GM19324 (cell line): Measurements from ENCODE around the gene HUNK.
"Not testable (repeated sequence)": the region's sequence is repeated elsewhere in the genome, so short reads cannot be mapped to it uniquely, and the experiment has no call there.

ENCODE experiments used
- ATAC-seq: cut with Tn5 transposase; IDR thresholded peaks from one replicate; pipeline ENCODE4 v1.9.1; 2021; ENCODE audit warnings: mild to moderate bottlenecking, moderate library complexity; ENCODE audit not compliant: unreplicated experiment, low FRiP score

Gene HUNK

DNA sequence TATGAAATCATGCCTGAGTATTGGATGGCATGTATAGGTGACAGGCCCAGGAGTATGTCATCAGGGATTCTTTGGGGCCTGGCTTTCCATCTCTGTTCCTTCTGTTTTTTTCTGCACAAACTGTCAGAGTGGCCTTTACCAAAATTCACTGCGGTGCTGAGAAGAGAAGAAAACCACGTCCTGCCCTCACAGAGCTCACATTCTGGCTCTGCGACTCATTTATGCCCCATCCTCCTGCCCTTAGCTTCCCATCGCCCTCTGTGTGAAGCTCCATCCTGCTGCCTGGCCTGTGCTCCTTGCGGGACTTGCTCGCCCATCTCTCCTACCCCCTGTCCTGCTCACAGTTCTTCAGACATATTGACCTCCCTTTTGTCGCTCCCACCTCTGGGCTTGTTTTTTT is 73.4 kb downstream of the HUNK start:
- no peak for ATAC-seq

DNA sequence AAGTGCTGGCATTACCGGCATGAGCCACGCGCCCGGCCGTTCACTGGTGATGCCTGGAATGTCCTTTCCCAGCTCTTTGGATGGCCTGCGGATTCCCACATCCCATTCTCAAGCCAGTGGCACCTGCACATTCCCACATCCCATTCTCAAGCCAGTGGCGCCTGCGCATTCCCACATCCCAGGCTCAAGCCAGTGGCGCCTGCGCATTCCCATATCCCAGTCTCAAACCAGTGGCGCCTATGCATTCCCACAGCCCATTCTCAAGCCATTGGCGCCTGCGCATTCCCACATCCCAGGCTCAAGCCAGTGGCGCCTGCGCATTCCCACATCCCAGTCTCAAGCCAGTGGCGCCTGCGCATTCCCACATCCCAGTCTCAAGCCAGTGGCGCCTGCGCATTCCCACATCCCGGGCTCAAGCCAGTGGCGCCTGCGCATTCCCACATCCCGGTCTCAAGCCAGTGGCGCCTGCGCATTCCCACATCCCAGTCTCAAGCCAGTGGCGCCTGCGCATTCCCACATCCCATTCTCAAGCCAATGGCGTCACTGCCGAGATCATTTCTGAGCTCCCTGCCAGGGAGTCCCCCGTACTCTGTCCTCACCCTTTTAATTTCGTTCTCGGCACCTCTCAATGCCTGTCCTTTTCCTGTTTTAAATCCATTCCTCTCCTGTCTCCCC is 74.2 kb downstream of the HUNK start:
- not testable (repeated sequence) for ATAC-seq

DNA sequence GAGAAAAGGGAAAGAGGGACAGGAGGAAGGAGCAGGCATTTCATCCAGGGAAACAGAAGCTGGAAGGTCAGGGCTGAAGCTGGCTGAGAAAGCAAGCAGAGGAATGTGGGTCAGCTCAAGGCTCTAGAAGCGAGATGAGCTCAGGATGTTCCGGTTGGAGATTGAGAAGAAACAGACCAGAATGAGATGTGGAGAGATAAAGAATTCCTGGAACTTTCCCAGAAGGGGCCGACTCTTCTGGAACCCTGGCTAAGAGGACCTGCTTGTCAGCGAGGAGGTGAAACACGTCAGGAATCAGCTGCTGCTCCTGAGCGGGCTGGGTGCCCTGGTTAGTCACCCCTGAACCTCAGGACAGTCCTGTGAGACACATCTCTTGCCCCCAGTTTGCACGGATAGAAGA is 75.9 kb downstream of the HUNK start:
- no peak for ATAC-seq

DNA sequence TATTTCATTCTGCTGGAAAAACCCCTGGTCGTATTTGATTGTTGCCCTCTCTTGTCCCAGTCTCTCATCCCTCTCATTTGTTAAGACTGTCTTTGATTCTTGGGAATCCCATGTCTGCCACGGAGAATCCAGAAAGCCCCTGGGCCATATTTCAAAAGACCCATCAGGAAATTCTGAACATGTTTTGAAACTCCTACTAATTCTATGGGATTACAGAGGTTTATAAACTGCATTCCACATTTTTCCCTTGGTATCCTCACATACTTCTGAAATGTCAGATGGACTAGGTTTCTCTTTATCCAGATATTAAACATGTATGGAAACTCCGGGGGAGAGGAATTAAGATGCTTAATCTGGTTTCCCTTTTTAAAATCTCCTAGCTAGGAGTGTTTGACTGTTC is 80.0 kb downstream of the HUNK start:
- no peak for ATAC-seq

DNA sequence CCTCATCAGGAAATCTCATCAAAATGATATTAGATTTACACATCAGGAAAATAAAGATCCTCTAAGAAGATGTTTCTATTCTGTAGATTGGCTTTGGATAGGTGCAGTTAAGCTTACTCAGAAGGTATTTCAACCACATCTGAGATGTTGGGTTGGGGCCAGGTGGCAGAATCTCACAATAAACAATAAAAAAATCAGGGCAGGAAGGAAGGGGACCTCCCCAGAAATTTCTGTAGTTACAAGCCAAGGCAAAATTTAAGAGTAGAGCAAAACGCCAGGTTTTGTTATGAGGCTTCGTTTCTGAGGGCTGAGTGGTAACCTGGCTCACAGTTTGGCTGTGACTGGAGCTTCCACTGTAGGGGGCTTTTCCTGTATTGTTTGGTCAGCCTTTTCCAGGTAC is 84.8 kb downstream of the HUNK start:
- no peak for ATAC-seq

DNA sequence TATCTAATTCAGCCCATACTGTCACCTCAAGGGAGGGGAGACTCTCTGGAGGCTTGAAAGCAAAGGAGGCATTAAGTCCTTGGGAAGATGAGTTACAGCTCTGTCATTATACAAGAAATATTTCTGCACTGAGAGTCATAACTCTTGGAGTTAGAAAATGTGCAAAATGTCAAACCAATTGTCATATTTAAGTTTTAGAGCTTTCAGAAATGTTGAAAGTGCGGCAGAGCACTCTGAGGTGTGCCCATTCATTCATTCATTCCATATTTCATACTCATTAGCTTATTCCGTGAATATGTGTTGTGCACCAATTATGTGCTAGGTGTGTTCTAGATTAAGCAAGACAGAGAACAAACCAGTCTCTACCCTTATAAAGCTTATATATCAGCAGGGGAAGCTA is 87.1 kb downstream of the HUNK start:
- no peak for ATAC-seq

DNA sequence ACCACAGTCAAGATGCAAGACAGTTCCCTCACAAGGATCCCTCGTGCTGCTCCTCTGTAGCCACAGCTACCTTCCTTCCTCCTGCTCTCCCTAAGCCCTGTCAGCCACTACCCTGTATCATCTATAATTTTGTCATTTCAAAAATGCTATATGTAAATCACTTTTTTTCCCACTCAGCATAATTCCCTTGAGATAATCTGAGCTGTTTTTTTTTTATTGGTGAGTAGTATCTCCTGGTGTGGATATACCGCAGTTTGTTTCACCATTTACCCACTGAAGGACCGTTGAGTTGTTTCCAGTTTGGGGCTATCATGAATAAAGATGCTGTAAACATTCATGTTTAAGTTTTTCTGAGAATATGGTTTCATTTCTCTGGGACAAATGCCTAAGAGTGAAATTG is 88.2 kb downstream of the HUNK start:
- no peak for ATAC-seq

DNA sequence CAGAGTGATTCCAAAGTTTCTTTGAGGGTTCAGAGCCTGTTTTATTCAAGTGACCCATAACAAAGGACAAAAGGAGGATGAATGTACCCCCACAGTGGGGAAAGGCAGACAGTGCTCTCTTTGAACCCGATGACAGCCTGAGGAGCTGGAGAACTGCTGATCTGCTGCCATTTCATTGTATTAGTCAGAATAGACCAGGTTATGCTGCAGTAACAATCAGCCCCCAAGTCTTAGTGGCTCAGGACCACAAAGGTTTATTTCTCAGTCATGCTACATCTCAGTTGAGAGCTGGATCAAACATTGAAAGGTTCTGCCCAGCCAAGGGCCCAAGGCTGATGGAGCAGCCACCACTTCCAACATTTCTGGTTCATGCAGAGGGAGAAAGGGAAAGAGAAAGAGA is 88.9 kb downstream of the HUNK start:
- no peak for ATAC-seq

DNA sequence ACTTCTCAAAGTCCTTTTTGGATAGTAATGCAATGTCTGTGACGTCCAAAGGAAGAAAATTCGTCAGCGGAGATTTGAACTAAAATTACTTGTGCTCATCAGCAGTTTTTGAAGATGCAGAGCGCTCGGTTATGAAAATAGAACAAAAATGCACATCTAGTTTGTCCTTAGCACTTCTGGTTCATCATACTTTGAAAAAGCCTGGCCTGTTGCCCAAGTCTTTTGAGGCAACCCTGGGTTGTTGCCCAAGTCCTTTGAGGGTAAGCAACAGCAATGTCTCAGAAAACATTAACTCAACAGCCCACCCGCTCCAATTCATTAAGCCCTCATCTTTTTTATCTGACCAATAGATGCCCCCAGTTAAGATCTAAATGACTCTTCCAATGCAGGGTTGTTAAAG is 91.9 kb downstream of the HUNK start:
- ATAC-seq, result no peak

DNA sequence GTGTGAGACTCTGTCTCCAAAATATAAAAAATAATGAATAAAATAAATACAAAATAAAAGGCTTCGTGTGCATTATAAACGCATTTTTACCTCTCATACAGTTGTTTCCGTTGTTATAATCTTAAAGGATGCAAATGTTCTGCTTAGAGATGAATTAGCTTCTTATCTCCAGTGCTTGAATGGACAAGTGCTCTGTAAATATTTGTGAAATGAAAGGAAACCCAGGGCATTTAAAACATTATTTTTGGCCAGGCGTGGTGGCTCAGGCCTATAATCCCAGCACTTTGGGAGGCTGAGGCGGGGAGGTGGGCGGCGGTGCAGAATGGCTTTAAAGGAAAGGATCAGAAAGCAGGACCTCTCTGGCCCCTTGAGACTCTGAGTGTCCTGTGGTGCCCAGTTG is 94.5 kb downstream of the HUNK start:
- no peak for ATAC-seq

DNA sequence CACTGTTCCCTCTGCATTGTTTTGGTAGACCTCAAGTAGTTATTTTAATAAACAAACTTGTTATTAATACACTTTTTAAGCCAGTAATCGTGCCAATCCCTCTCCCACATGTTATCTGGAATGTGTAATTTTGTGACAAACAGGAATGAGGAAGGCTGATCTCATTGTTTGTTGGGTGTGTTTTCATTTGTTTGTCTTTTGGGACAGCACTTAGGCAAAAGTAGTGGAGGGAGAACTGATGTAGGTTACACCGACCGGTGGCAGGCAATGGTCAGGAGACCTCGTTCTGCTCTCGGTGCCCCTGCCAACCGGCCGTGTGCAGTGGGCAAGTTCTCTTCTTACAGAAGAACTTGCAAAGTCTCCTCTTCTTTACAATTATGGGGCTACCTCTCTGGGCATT is 99.8 kb downstream of the HUNK start:
- ATAC-seq, result no peak

DNA sequence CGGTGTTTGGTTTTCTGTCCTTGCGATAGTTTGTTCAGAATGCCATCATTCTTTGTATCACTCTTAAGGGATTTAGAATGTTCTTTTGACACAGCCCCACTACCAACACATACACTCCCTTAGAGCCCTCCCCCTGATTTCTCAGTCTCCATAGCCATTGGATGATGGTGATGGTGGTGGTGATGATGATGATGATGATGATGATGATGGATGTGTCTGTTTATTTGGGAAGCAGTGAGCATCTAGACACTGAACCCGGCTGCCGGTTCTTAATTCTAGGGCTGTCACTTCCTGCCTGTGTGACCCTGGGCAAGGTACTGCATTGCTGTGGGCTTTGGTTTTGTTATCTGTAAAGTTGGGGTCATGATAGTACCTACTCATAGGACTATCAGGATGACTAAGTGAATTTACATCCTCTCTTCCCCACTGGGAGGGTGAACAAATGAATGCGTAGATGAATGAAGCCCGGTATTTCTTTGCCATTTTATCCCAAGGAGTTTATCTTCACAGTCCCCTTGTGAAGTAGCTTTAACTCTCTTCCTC is 100.7 kb downstream of the HUNK start:
- no peak for ATAC-seq

DNA sequence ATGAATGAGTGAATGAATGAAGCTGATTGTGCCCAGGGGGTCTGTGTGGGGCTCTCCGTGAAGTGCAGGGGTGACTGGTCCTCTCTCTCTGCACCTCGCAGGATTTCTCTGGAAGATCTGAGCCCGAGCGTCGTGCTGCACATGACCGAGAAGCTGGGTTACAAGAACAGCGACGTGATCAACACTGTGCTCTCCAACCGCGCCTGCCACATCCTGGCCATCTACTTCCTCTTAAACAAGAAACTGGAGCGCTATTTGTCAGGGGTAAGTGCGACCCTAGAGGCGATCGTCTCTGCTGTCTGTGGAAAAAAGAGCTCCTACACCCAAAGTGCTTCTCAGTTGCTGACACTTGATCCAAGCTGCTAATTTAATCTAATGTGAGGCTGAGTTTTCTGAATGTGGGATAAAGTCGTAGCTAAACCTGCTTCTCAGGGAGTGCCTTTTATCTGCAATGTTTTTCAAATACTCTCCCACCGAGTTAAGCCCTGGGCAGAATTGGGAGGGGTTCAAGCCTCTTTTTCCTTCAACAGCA is 101.7 kb downstream of the HUNK start:
- ATAC-seq, result no peak

DNA sequence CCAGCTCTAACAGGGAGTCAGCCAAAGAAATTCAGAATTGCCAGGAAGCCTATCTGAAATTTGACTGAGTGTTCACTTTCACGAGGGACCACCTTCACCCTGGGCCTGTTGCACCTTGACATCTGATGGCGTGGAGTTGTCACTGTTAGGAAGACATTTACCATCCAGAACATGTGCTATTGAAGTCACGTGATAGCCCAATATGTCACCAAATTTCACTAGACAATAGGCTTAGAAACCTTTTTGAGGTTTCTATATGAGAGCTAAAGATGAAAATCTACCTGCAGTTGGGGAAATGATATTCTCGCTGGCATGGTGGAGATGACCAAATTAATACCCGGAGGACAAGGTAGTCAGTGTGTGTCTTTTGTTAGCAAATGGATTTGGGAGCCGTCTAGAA is 102.7 kb downstream of the HUNK start:
- no peak for ATAC-seq

DNA sequence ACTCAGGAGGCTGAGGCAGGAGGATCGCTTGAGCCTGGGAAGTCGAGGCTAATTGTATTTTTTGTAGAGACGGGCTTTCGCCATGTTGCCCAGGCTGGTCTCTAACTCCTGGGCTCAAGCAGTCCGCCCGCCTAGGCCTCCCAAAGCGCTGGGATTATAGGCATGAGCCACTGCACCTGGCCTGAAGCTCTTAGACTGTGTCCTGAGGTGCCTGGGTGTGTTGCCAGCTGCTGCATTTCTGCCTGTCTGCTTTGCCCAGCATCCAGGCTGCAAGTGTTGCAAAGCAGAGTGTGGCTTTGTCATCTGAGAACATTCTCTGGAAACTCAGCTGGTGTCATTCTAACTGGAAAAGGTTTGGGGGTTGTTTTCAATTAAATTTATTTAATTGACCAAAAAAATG is 105.0 kb downstream of the HUNK start:
- ATAC-seq, result no peak

DNA sequence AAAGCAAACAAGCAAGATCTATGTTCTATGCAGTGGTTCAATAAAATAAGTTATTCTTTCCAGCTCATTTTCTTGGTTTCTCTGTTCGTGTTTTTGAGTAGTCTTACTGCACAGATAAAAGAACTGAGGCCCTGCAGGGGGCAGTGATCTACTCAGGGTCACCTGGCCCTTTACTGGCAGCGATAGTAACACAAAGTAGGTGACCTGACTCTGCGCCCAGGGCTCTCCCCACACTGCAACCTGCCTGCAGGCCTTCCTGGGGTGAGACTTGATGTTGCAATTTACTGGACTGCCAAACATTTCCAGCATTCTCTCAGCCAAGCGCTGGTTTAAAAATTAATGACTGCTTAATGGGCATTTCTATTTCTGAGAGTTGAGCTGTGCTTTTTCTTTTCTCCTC is 110.3 kb downstream of the HUNK start:
- no peak for ATAC-seq

DNA sequence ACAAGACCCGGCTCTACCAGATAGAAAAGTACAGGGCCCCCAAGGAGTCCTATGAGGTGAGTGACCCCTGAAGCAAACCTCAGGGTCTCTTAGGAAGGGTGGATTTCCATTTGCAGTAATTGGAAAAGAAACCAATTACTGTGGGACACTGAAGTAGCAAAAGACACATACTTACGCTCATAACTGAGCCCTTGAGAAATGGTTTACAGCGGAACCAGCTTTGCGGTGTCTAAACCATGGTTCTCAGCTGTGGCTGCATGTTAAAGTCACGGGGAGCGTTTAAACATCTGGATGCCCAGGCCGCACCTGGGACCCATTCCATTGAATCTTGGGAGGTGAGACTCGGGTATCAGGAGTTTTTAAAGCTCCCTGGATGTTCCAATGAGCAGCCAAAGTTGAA is 110.7 kb downstream of the HUNK start:
- no peak for ATAC-seq

DNA sequence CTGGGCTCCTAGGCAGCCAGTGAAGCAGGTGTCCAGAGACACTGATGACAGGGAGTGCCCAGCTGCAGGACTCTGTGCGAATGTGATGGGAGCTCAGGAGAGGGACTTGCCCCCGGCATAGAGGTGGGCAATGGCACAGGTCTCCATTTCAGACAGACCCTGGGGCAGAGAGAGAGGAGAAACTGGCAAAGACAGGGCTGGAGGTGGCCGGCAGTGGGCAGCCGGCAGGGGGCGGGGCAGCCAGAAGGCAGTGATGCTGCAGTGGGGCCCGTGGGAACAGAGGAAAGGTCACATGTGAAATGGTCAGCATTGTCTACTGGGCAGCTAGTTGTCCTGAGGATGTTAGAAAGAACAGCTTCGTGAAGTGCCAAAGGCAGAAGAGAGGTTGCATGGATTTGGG is 112.6 kb downstream of the HUNK start:
- no peak for ATAC-seq

DNA sequence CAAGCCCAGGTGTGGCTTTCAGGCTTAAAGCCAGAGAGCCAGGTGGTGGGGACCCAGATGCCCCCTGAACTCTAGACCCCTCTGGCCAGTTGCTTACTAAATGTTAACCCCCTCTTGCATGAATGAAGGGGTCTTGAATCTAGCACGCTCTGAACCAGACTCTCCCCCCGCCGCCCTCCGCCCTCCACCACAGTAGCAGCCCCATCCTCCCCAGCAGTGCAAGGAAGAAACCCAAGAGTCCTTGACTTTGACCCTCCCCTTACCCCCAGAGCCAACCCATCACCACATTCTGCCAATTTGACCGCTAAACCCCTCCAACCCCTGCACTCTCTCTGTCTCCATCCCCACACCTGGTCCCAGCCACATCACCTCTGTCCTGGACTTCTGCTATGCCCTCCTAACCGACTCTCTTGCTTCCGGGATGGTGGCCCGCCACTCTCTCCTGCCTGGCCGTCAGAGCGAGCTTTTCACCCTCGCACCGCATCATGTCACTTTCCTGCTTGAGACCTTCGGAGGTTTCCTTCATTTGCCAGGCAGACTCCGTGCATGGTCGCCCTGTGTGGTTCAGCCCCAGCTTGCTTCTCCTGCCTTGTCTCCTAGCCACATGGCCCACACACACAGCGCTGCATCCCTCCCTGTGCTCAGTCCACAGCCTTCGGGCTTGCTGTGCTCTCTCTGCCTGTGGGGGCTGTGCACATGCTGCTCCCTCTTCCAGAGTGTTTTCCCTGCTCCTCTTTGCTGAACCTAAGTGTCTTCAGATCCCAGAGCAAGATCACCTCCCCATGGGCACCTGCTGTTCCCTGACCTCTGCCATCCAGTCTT is 113.4 kb downstream of the HUNK start:
- no peak for ATAC-seq

DNA sequence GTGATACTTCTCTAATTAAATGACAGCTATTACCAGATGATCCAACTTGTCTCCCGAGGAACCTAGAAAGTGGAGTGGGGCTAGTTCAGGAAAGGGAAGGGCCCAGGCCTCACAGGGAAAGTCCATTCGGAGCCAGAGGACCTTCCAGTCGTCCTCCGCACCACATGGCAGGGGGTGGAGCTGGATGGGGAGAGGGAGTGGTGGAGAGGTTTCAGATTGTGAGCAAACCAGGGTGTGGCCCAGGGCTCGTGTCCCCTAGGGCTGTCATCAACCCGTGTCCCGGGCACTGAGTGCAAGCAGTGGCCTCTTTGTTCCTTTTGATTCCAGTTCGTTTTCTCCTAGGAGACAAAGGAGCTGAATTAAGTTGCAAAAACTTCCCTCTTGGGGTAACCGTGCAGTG is 114.9 kb downstream of the HUNK start:
- ATAC-seq, result no peak

DNA sequence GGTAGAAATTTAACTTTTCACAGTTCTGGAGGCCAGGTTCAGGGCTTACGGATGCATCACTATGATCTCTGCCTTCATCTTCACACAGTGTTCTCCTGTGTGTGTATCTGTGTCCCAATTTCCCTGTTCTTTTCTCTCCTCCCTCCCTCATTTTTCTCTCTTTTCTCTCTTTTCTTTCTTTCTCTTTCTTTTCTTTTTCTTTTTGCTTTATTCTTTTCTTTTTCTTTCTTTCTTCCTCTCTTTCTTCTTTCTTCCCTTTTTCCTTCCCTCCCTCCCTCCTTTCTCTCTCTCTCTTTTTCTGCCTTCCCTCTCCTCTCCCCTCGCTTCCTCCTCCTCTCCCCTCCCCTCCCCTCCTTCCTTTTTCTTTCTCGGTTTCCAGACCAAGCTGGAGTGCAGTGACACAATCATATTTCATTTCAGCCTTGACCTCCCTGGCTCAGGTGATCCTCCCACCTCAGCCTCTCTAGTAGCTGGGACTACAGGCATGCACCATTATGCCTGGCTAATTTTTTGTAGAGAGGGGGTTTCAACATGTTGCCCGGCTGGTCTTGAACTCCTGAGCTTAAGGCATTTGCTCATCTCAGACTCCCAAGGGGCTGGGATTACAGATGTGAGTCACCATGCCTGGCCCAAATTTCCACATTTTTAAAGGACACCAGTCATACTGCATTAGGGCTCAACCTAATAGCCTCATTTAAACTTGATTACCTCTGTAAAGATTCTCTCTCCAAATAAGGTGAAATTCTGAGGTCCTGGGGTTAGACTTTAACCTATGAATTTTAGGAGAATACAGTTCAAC is 115.9 kb downstream of the HUNK start:
- no peak for ATAC-seq
